ENCODE measurements around the gene B4GALT3. TPM values are rescaled to one million over a fixed set of nuclear protein-coding genes. Genes with fewer than 3 reads are reported as not detected.

The B4GALT3 gene
- total and polyA plus RNA-seq, 9 of the 15 experiments (the other 6 are each of a cell fraction or from before 2014, with no cell fraction given): 31.2 to 103 (median 46.1) TPM

GRCh38 chr1:161201836-161202712, 24.8 kb upstream of the B4GALT3 start, which contains the start of gene NDUFS2 (continued):
- no peak for TF ChIP-seq MEF2D (tag; conservative IDR thresholded peaks at IDR 0.05; ENCODE audit: low read depth)
- no peak for TF ChIP-seq NELFE (IDR thresholded peaks at IDR 0.05; ENCODE audit: insufficient read depth, insufficient read length)
- TF ChIP-seq SP1 (CRISPR knock-in tag; IDR thresholded peaks at IDR 0.05): peak; percentile 65
- peak; percentile 99 for TF ChIP-seq GTF2E2 (tag; IDR thresholded peaks at IDR 0.05)
- TF ChIP-seq REST (IDR thresholded peaks at IDR 0.05; ENCODE audit: borderline replicate concordance): no peak
- TF ChIP-seq REST (CRISPR knock-in tag; IDR thresholded peaks at IDR 0.05; ENCODE audit: low read depth): peak; percentile 46; the same call in 1 of the 2 replicates
- TF ChIP-seq ZNF695 (CRISPR knock-in tag; IDR thresholded peaks at IDR 0.05): no peak
- no peak for TF ChIP-seq MED1 (CRISPR knock-in tag; IDR thresholded peaks at IDR 0.05; ENCODE audit: borderline replicate concordance)
- no peak for TF ChIP-seq ZNF778 (CRISPR knock-in tag; IDR thresholded peaks at IDR 0.05)
- no peak for TF ChIP-seq FOXJ3 (CRISPR knock-in tag; IDR thresholded peaks at IDR 0.05)
- 0 out of 2 replicates have a peak, but pooled peaks have one; percentile 22 for TF ChIP-seq ZNF561 (CRISPR knock-in tag; conservative IDR thresholded peaks at IDR 0.05)
- no peak for TF ChIP-seq HEY1 (CRISPR knock-in tag; IDR thresholded peaks at IDR 0.05; ENCODE audit: borderline replicate concordance)
- TF ChIP-seq TRIM25 (IDR thresholded peaks at IDR 0.05; ENCODE audit: borderline replicate concordance): no peak
- TF ChIP-seq EHMT2 (IDR thresholded peaks at IDR 0.05): no peak

Measured in K562 (cell line).